H1 (cell line): ENCODE measurements around the gene S100A12. TPM values are rescaled to one million over a fixed set of nuclear protein-coding genes. Genes with fewer than 3 reads are reported as not detected.

Source experiments
- CTCF ChIA-PET: fragments of 300-600 bp; sonication (Branson Sonifier 250); formaldehyde crosslinking; loops from one replicate; lab custom pipeline; 2021; ENCODE audit not compliant: partially characterized antibody; lab: Charles Lee
- POLR2A ChIA-PET: fragments of 300-600 bp; sonication (Branson Sonifier 250); formaldehyde crosslinking; loops from one replicate; lab custom pipeline; 2021; ENCODE audit warnings: inconsistent platforms; ENCODE audit not compliant: partially characterized antibody; lab: Charles Lee
- DNase-seq, 2 experiments: peaks; one replicate each; pipeline versions ENCODE4 v3.0.0 to v3.0.0-alpha.2; 2010 to 2022; ENCODE audit warnings: low spot score in 2 of 2, low read depth in 1 of 2, mixed read lengths in 1 of 2
- FAIRE-seq: peaks from 2 replicates; lab custom pipeline; 2011; peaks lifted over from hg19 to GRCh38; lab: Jason Lieb, UNC
- H2AFZ ChIP-seq: 2 replicates; pipeline ENCODE4 v1.8.1; 2012; ENCODE audit warnings: low read length, inconsistent platforms
- H2AK5ac ChIP-seq: 2 replicates; pipeline ENCODE4 v1.6.1; 2013; ENCODE audit warnings: low read depth, low read length
- H2BK120ac ChIP-seq: replicated peaks from 2 replicates; pipeline ENCODE3; 2013; ENCODE audit warnings: low read depth, low read length, inconsistent platforms
- H2BK12ac ChIP-seq: 2 replicates; pipeline ENCODE4 v1.6.1; 2013; ENCODE audit warnings: low read depth, low read length
- H2BK15ac ChIP-seq: 2 replicates; pipeline ENCODE4 v1.6.1; 2013; ENCODE audit warnings: low read length
- H2BK20ac ChIP-seq: 2 replicates; pipeline ENCODE4 v1.6.1; 2013; ENCODE audit warnings: low read length
- H2BK5ac ChIP-seq: 2 replicates; pipeline ENCODE4 v1.6.1; 2013; ENCODE audit warnings: low read depth, low read length
- H3K14ac ChIP-seq: 2 replicates; pipeline ENCODE4 v1.6.1; 2013; ENCODE audit warnings: inconsistent platforms; ENCODE audit not compliant: insufficient read length
- H3K18ac ChIP-seq: 2 replicates; pipeline ENCODE4 v1.6.1; 2013; ENCODE audit warnings: low read length; ENCODE audit errors: extremely low read depth
- H3K23ac ChIP-seq: 2 replicates; pipeline ENCODE4 v1.6.1; 2013; ENCODE audit warnings: inconsistent platforms; ENCODE audit not compliant: insufficient read length
- H3K23me2 ChIP-seq: 2 replicates; pipeline ENCODE4 v1.6.1; 2013; ENCODE audit warnings: low read depth, low read length
- H3K27ac ChIP-seq: 2 replicates; pipeline ENCODE4 v1.6.1; 2011; ENCODE audit warnings: low read depth, low read length, inconsistent platforms
- H3K27me3 ChIP-seq, 4 experiments: replicated peaks in 1 of 4; 1 replicate in 1 of 4; 2 replicates in 3 of 4; pipeline versions ENCODE4 v1.6.1 to v1.8.1; 2011 to 2013; ENCODE audit warnings: low read length in 3 of 4, mild to moderate bottlenecking in 3 of 4, inconsistent platforms in 2 of 4, mixed read lengths in 2 of 4, moderate library complexity in 1 of 4; ENCODE audit not compliant: control insufficient read depth in 3 of 4, insufficient read depth in 3 of 4; ENCODE audit errors: extremely low read depth in 1 of 4
- H3K36me3 ChIP-seq, 4 experiments: 2 replicates each; pipeline versions ENCODE4 v1.6.1 to v1.8.1; 2011 to 2013; ENCODE audit warnings: mild to moderate bottlenecking in 4 of 4, low read length in 3 of 4, moderate library complexity in 2 of 4, control low read depth in 1 of 4, inconsistent platforms in 1 of 4; ENCODE audit not compliant: insufficient read depth in 4 of 4, control insufficient read depth in 2 of 4
- H3K4ac ChIP-seq: replicated peaks from 2 replicates; pipeline ENCODE3; 2013; ENCODE audit warnings: low read length, low read depth, mixed read lengths, inconsistent platforms; ENCODE audit not compliant: insufficient read length
- H3K4me1 ChIP-seq, 4 experiments: replicated peaks in 1 of 4; 1 replicate in 1 of 4; 2 replicates in 3 of 4; pipeline versions ENCODE4 v1.6.1 to v1.8.1; 2011 to 2013; ENCODE audit warnings: low read length in 3 of 4, inconsistent platforms in 2 of 4, mixed read lengths in 1 of 4; ENCODE audit not compliant: insufficient read depth in 4 of 4, control insufficient read depth in 3 of 4
- H3K4me2 ChIP-seq, 2 experiments: 2 replicates each; pipeline versions ENCODE4 v1.6.1 to v1.8.1; 2011 to 2013; ENCODE audit warnings: low read depth in 2 of 2, low read length in 2 of 2, control low read depth in 1 of 2, inconsistent platforms in 1 of 2, mild to moderate bottlenecking in 1 of 2; ENCODE audit not compliant: insufficient read depth in 1 of 2
- H3K4me3 ChIP-seq, 4 experiments: fragments of 200-600, 300-600 bp in 1 of 4; sonication (generic), shearing (Covaris generic), sonication (Bioruptor Twin) in 1 of 4; 2 replicates each; pipeline versions ENCODE4 v1.5.1 to v1.8.1; 2011 to 2016; ENCODE audit warnings: low read length in 4 of 4, low read depth in 3 of 4, control low read depth in 2 of 4, inconsistent platforms in 2 of 4, mild to moderate bottlenecking in 2 of 4, mixed read lengths in 1 of 4, moderate library complexity in 1 of 4; ENCODE audit not compliant: insufficient read depth in 2 of 4; ENCODE audit errors: extremely low read depth in 1 of 4
- H3K56ac ChIP-seq: replicated peaks from 2 replicates; pipeline ENCODE3; 2013; ENCODE audit warnings: low read depth, mild to moderate bottlenecking, mixed read lengths, low read length, inconsistent platforms; ENCODE audit not compliant: insufficient read length
- H3K79me1 ChIP-seq: 2 replicates; pipeline ENCODE4 v1.6.1; 2013; ENCODE audit warnings: low read depth, low read length, control low read depth
- H3K79me2 ChIP-seq, 2 experiments: 2 replicates each; pipeline versions ENCODE4 v1.6.1 to v1.8.1; 2012 to 2013; ENCODE audit warnings: low read length in 2 of 2, mild to moderate bottlenecking in 2 of 2, inconsistent platforms in 1 of 2; ENCODE audit not compliant: insufficient read depth in 2 of 2, control insufficient read depth in 1 of 2
- H3K9ac ChIP-seq, 4 experiments: replicated peaks in 1 of 4; 1 replicate in 1 of 4; 2 replicates in 3 of 4; pipeline versions ENCODE4 v1.6.1 to v1.8.1; 2011 to 2013; ENCODE audit warnings: low read depth in 3 of 4, low read length in 3 of 4, control low read depth in 2 of 4, mild to moderate bottlenecking in 2 of 4, moderate library complexity in 2 of 4, inconsistent platforms in 1 of 4; ENCODE audit errors: extremely low read depth in 1 of 4
- H3K9me3 ChIP-seq, 2 experiments: 2 replicates each; pipeline versions ENCODE4 v1.6.1 to v1.8.1; 2012 to 2013; ENCODE audit warnings: mild to moderate bottlenecking in 2 of 2, moderate library complexity in 2 of 2, control low read depth in 1 of 2, inconsistent platforms in 1 of 2, low read depth in 1 of 2, low read length in 1 of 2, mixed read lengths in 1 of 2; ENCODE audit not compliant: insufficient read depth in 2 of 2
- H4K20me1 ChIP-seq, 2 experiments: replicated peaks in 1 of 2; 2 replicates each; pipeline versions ENCODE3 to v1.8.1; 2011 to 2013; ENCODE audit warnings: inconsistent platforms in 2 of 2, low read length in 2 of 2, mild to moderate bottlenecking in 1 of 2; ENCODE audit not compliant: insufficient read depth in 2 of 2, control insufficient read depth in 1 of 2
- H4K5ac ChIP-seq: 2 replicates; pipeline ENCODE4 v1.6.1; 2013; ENCODE audit warnings: low read length, low read depth, mixed read lengths, inconsistent platforms; ENCODE audit not compliant: insufficient read length
- H4K8ac ChIP-seq: 2 replicates; pipeline ENCODE4 v1.8.0; 2013; ENCODE audit warnings: mild to moderate bottlenecking, moderate library complexity, low read length, inconsistent platforms; ENCODE audit not compliant: insufficient read depth; ENCODE audit errors: extremely low read depth
- H4K91ac ChIP-seq: replicated peaks from 2 replicates; pipeline ENCODE3; 2013; ENCODE audit warnings: low read length, mixed read lengths, inconsistent platforms; ENCODE audit not compliant: insufficient read length
- ATF3 ChIP-seq: IDR thresholded peaks from 2 replicates; pipeline ENCODE4 v1.6.1; 2011; ENCODE audit warnings: low read depth, mild to moderate bottlenecking, low read length; ENCODE audit not compliant: insufficient read depth
- GABPA ChIP-seq: IDR thresholded peaks from 2 replicates; pipeline ENCODE4 v1.6.1; 2011; ENCODE audit warnings: mild to moderate bottlenecking, low read length, moderate library complexity, borderline replicate concordance; ENCODE audit not compliant: insufficient read depth
- KDM1A ChIP-seq: fragments of 200-600, 300-600 bp; sonication (generic); IDR thresholded peaks from 2 replicates; pipeline ENCODE4 v1.7.1; 2016; ENCODE audit warnings: mild to moderate bottlenecking, low read length, borderline replicate concordance
- POLR2AphosphoS5 ChIP-seq: IDR thresholded peaks from 2 replicates; pipeline ENCODE4 v1.6.1; 2011; ENCODE audit warnings: low read depth, low read length
- POU5F1 ChIP-seq: IDR thresholded peaks from 2 replicates; pipeline ENCODE4 v1.6.1; 2011; ENCODE audit warnings: low read depth, mild to moderate bottlenecking, low read length, moderate library complexity
- RXRA ChIP-seq: IDR thresholded peaks from 2 replicates; pipeline ENCODE4 v1.6.1; 2011; ENCODE audit warnings: low read depth, mild to moderate bottlenecking, low read length, moderate library complexity; ENCODE audit not compliant: insufficient read depth
- TBP ChIP-seq: IDR thresholded peaks from 2 replicates; pipeline ENCODE4 v1.6.1; 2011; ENCODE audit warnings: low read depth, low read length, improper control_type of control experiment
- WGBS, 2 experiments: shearing (Covaris generic) in 1 of 2; methylation state at CpG; one replicate each; pipeline versions ENCODE4 v1.1.6 to v1.1.7; 2013 to 2015; ENCODE audit warnings: low lambda C conversion rate in 2 of 2, mixed read lengths in 2 of 2, inconsistent platforms in 1 of 2, low coverage in 1 of 2, missing lambda C conversion rate in 1 of 2; ENCODE audit not compliant: insufficient replicate concordance in 2 of 2, insufficient coverage in 1 of 2, insufficient read length in 1 of 2; ENCODE audit errors: extremely low coverage in 1 of 2, missing lambda C conversion rate in 1 of 2; 5-methylcytosine and 5-hydroxymethylcytosine counted together
- polyA plus RNA-seq, 7 experiments: library from polyadenylated mRNA; depleted of rRNA in 3 of 7; stranded (reverse) in 5 of 7; unstranded in 2 of 7; fragments of >200 nt in 5 of 7; fragments of 200-250 nt in 2 of 7; gene quantifications; 1 replicate in 5 of 7; 2 replicates in 1 of 7; 4 replicates in 1 of 7; pipeline versions ENCODE4 v1.2.1 to v1.2.3, GENCODE V29; 2011 to 2013; ENCODE audit warnings: missing spikeins in 2 of 7, mixed read lengths in 2 of 7
- total RNA-seq: library from RNA; stranded (reverse); fragmentation: NEBNext Ultra II Directional; extraction: Animal tissue kit (Norgen Biotek cat#: 25700); gene quantifications from 2 replicates; pipeline ENCODE4 v1.2.1, GENCODE V29; 2021

S100A12 gene
- total and polyA plus RNA-seq, 2 of the 8 experiments (the other 6 are each of a cell fraction or from before 2014, with no cell fraction given), result not detected

- Histone ChIP-seq H2AK5ac (no peak overlapping the region), H3K18ac (no peak overlapping the region), H3K27me3 (no peaks in the 10 kb centered on the region), H3K4me1 (no peaks in the 10 kb centered on the region), H3K4ac (no peak overlapping the region), H3K14ac (no peak overlapping the region), H2BK15ac (no peak overlapping the region), H3K4me3 (no peak overlapping the region), H2BK20ac (no peak overlapping the region), H2BK12ac (no peak overlapping the region), H4K91ac (no peak overlapping the region), H3K27ac (no peak overlapping the region), H2BK120ac (no peak overlapping the region), H3K56ac (no peak overlapping the region), H3K79me2 (no peaks in the 10 kb centered on the region), H3K23me2 (no peaks in the 10 kb centered on the region), H3K36me3 (no peaks in the 10 kb centered on the region), H3K9me3 (peaks cover 7 to 19% of the 10 kb centered on the region in 2 experiments; a peak in 2 of 4 replicates), H3K4me2 (no peak overlapping the region), H4K20me1 (no peaks in the 10 kb centered on the region), H3K23ac (no peak overlapping the region), H2BK5ac (no peak overlapping the region), H4K5ac (no peak overlapping the region), H2AFZ (no peak overlapping the region), H4K8ac (no peak overlapping the region), H3K9ac (no peak overlapping the region), H3K79me1 (no peaks in the 10 kb centered on the region)
- DNase-seq (no peak), FAIRE-seq (no peak)
- WGBS, 2 experiments, result 89% methylated on average over 1 of the region's 1 CpG; no CpG with 5 or more reads in 1 of the 2 experiments
- CTCF ChIA-PET, result no interaction called here
- POLR2A ChIA-PET, result no interaction called here
- TF ChIP-seq POU5F1 (no peak), POLR2AphosphoS5 (no peak), GABPA (no peak), TBP (no peak), RXRA (no peak), ATF3 (no peak), KDM1A (no peak)
These were observed 41.5 kb downstream of the S100A12 start for GRCh38 chr1:153333902-153334301.
